Neural cell (in vitro differentiated cells): ENCODE measurements around the gene LENEP.

Experiments
- EP300 ChIP-seq: fragments of 450-650 bp; conservative IDR thresholded peaks from 2 replicates; pipeline ENCODE4 v1.6.1; 2014; ENCODE audit warnings: antibody characterized with exemption, mild to moderate bottlenecking, moderate library complexity; ENCODE audit not compliant: poor library complexity, severe bottlenecking
- EZH2 ChIP-seq: fragments of 200-600, 300-800 bp; shearing (Covaris generic), sonication (generic); IDR thresholded peaks from 2 replicates; pipeline ENCODE4 v1.6.1; 2014; ENCODE audit warnings: antibody characterized with exemption, low read length, borderline replicate concordance, mild to moderate bottlenecking; ENCODE audit not compliant: insufficient read depth, poor library complexity, severe bottlenecking
- POLR2AphosphoS5 ChIP-seq: IDR thresholded peaks from 2 replicates; pipeline ENCODE4 v1.6.1; 2012
- RAD21 ChIP-seq: fragments of 450-650 bp; conservative IDR thresholded peaks from 2 replicates; pipeline ENCODE4 v1.6.1; 2014; ENCODE audit warnings: antibody characterized with exemption, mild to moderate bottlenecking, moderate library complexity
- TF ChIP-seq, protein P1 (sequence below): fragments of 450-650 bp; IDR thresholded peaks from 2 replicates; pipeline ENCODE4 v1.5.1; 2014; ENCODE audit warnings: antibody characterized with exemption, mild to moderate bottlenecking, moderate library complexity; ENCODE audit not compliant: poor library complexity, severe bottlenecking

GRCh38 chr1:154952664-154953063 is 40.7 kb upstream of the LENEP start:
- TF ChIP-seq, protein P1, sequence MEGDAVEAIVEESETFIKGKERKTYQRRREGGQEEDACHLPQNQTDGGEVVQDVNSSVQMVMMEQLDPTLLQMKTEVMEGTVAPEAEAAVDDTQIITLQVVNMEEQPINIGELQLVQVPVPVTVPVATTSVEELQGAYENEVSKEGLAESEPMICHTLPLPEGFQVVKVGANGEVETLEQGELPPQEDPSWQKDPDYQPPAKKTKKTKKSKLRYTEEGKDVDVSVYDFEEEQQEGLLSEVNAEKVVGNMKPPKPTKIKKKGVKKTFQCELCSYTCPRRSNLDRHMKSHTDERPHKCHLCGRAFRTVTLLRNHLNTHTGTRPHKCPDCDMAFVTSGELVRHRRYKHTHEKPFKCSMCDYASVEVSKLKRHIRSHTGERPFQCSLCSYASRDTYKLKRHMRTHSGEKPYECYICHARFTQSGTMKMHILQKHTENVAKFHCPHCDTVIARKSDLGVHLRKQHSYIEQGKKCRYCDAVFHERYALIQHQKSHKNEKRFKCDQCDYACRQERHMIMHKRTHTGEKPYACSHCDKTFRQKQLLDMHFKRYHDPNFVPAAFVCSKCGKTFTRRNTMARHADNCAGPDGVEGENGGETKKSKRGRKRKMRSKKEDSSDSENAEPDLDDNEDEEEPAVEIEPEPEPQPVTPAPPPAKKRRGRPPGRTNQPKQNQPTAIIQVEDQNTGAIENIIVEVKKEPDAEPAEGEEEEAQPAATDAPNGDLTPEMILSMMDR: no peak
- TF ChIP-seq EZH2: no peak
- no peak for TF ChIP-seq POLR2AphosphoS5
- TF ChIP-seq RAD21: no peak
- TF ChIP-seq EP300: no peak
